GM13977 (cell line): Measurements from ENCODE around the gene GFI1.

Experiments used
- DNase-seq: peaks from one replicate; pipeline ENCODE4 v3.0.0; 2012; ENCODE audit warnings: low spot score
- in situ Hi-C: fragments of 300-500 bp; cut with MboI; formaldehyde crosslinking; loops from one replicate; pipeline ENCODE4 v1.12.0; 2022; ENCODE audit warnings: low sequenced_read_pairs, low pct_unique_long_range_greater_than_20kb, mixed read lengths, inconsistent platforms; ENCODE audit not compliant: unreplicated experiment
- TF ChIP-seq, protein P1 (sequence below): IDR thresholded peaks from 2 replicates; pipeline ENCODE4 v1.5.1; 2012; ENCODE audit warnings: mild to moderate bottlenecking, control low read depth; ENCODE audit not compliant: insufficient read depth; ENCODE audit errors: extremely low read depth, missing control alignments

The GFI1 gene

DNA sequence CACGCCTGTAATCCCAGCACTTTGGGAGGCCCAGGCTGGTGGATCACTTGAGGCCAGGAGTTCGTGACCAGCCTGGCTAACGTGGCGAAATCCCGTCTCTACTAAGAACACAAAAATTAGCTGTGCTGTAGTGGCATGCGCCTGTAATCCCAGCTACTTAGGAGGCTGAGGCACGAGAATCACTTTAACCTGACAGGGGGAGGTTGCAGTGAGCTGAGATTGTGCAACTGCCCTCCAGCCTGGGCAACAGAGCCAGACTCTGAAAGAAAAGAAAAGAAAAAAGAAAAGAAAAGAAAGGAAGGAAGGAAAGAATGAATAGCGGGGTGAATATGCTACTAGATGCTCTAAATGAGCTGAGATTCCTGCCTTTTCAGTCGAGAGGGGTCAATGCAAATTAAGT is 7.1 kb downstream of the GFI1 start:
- in situ Hi-C loops = no loop called here
- DNase-seq = no peak
- TF ChIP-seq, protein P1, sequence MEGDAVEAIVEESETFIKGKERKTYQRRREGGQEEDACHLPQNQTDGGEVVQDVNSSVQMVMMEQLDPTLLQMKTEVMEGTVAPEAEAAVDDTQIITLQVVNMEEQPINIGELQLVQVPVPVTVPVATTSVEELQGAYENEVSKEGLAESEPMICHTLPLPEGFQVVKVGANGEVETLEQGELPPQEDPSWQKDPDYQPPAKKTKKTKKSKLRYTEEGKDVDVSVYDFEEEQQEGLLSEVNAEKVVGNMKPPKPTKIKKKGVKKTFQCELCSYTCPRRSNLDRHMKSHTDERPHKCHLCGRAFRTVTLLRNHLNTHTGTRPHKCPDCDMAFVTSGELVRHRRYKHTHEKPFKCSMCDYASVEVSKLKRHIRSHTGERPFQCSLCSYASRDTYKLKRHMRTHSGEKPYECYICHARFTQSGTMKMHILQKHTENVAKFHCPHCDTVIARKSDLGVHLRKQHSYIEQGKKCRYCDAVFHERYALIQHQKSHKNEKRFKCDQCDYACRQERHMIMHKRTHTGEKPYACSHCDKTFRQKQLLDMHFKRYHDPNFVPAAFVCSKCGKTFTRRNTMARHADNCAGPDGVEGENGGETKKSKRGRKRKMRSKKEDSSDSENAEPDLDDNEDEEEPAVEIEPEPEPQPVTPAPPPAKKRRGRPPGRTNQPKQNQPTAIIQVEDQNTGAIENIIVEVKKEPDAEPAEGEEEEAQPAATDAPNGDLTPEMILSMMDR = no peak

- TF ChIP-seq, protein P1 = no peak
- no peak for DNase-seq
- in situ Hi-C loops = no loop called here
Observed at GRCh38 chr1:92478393-92478792, 8.3 kb downstream of the GFI1 start.

DNA sequence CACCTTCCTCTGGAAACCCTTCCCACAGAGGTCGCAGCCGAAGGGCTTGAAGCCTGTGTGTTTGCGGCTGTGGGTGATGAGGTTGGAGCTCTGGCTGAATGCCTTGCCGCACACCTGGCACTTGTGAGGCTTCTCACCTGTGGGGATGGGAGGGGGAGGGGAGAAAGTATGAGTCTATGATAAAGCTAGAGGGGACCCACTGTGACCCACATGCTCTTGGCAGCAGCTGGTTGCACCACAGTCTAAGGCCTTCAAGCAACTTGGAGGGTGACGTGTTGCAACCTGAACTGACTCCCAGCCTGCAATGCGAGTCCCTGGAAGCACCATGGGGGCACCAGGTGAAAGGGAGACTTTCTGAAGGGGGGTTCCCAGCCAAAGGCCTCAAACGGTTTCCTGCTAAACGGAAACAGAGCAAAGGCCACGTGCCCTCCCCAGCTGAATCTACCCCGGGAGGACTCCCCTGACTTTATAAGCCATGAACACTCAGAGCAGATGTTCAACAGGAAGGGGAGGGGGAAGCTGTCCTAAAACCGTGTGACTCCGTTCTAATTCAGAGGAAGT is 10.6 kb downstream of the GFI1 start:
- TF ChIP-seq, protein P1 = no peak
- in situ Hi-C loops = no loop called here
- peak; percentile 45 for DNase-seq

- in situ Hi-C loops = no loop called here
- TF ChIP-seq, protein P1 = no peak
- DNase-seq = no peak
Observed at GRCh38 chr1:92475029-92475428, 11.7 kb downstream of the GFI1 start.

- in situ Hi-C loops = no loop called here
- TF ChIP-seq, protein P1 = no peak
- DNase-seq = peak; percentile 47
Observed at GRCh38 chr1:92473781-92474495, 12.8 kb downstream of the GFI1 start.

DNA sequence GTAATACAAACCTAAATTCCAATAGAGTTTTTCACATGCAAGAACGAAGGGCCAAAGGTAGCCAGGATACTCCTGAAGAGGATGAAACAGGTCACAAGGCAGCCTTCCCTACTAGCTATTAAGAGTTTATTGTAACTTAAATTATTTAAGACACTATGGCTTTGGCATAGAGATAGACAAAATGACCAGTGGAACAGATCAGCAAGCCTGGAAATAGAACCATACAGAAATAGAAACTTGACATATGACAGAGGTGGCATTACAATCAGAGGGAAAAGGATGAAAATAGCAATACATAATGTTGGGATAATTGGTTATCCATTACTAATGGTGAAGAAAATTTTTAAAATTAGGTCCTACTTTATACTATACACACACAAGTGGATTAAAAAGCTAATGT is 16.5 kb downstream of the GFI1 start:
- TF ChIP-seq, protein P1 = no peak
- in situ Hi-C loops = no loop called here
- DNase-seq = no peak
